Psoas muscle (tissue), 8 donors: Measurements from ENCODE around the gene ERBB2. TPM values are rescaled to one million over a fixed set of nuclear protein-coding genes. Genes with fewer than 3 reads are reported as not detected.

ENCODE experiments used
- ATAC-seq, 4 donors: fragments of 200-7000 bp; cut with Tn5 transposase; one replicate each; pipeline ENCODE4 v1.9.1; 2020; ENCODE audit warnings: moderate library complexity in 3 of 4, mild to moderate bottlenecking in 2 of 4
- DNase-seq, 2 donors: peaks; one replicate each; pipeline ENCODE4 v3.0.0-alpha.2; 2020
- H3K27ac ChIP-seq: fragments of 200-600 bp; one replicate; pipeline ENCODE4 v1.8.0; 2022
- H3K27me3 ChIP-seq, 3 donors: fragments of 200-600 bp in 1 of 3; one replicate each; pipeline versions ENCODE4 v1.6.1 to v1.8.0; 2013 to 2022; ENCODE audit warnings: low read length in 2 of 3, mild to moderate bottlenecking in 2 of 3, moderate library complexity in 1 of 3; ENCODE audit not compliant: insufficient read depth in 3 of 3
- H3K36me3 ChIP-seq, 2 donors: fragments of 200-600 bp in 1 of 2; one replicate each; pipeline versions ENCODE4 v1.6.1 to v1.8.0; 2013 to 2022; ENCODE audit warnings: low read depth in 1 of 2, mild to moderate bottlenecking in 1 of 2, moderate library complexity in 1 of 2; ENCODE audit not compliant: insufficient read depth in 1 of 2
- H3K4me1 ChIP-seq: fragments of 200-600 bp; one replicate; pipeline ENCODE4 v1.8.0; 2022
- H3K4me3 ChIP-seq: fragments of 200-600 bp; one replicate; pipeline ENCODE4 v1.8.0; 2022; ENCODE audit warnings: mild to moderate bottlenecking
- H3K9me3 ChIP-seq: fragments of 200-600 bp; one replicate; pipeline ENCODE4 v1.8.0; 2022
- WGBS, 3 donors: extraction: QIAGEN DNeasy Blood & Tissue Kit; methylation state at CpG; one replicate each; pipeline versions ENCODE4 v1.1.6 to v1.1.7; 2013; 5-methylcytosine and 5-hydroxymethylcytosine counted together
- intact Hi-C, 2 donors: fragments of 100-400 bp; cut with DNase I; formaldehyde crosslinking; loops; one replicate each; pipeline versions ENCODE4 v1.11.0 to v1.14.2; 2022
- polyA plus RNA-seq, 3 donors: library from polyadenylated mRNA; stranded (reverse); fragments of 200-250 nt; gene quantifications; one replicate each; pipeline ENCODE4 v1.2.3, GENCODE V29; 2013
- total RNA-seq, 4 donors: library from RNA; stranded (reverse); fragmentation: NEBNext Ultra II Directional in 2 of 4; extraction: Animal tissue kit (Norgen Biotek cat#: 25700) in 2 of 4; gene quantifications; one replicate each; pipeline versions ENCODE4 v1.2.1 to v1.2.4, GENCODE V29; 2021 to 2023
- TF ChIP-seq, protein P1 (sequence below): fragments of 200-600 bp; IDR thresholded peaks from one replicate; pipeline ENCODE4 v1.8.0; 2022; ENCODE audit warnings: antibody characterized with exemption
- donor health status: healthy with polysubstance abuse.
- donor health status: DM: no; HTN: no; CAD: no; lungs with moderate emphysema.
- donor health status: Bipolar disorder and iron deficiency.
- donor health status: healthy.
- donor health status: DM: yes; HTN: yes; CAD: no.
- donor health status: DM: no; HTN: no; CAD: no.
- donor health status: DM: no; HTN: no; CAD: no.
- donor health status: DM: yes; HTN: yes; CAD: no.

ERBB2 gene
- total and polyA plus RNA-seq, 7 donors = 4.0 to 24.9 (median 20.4) TPM

DNA sequence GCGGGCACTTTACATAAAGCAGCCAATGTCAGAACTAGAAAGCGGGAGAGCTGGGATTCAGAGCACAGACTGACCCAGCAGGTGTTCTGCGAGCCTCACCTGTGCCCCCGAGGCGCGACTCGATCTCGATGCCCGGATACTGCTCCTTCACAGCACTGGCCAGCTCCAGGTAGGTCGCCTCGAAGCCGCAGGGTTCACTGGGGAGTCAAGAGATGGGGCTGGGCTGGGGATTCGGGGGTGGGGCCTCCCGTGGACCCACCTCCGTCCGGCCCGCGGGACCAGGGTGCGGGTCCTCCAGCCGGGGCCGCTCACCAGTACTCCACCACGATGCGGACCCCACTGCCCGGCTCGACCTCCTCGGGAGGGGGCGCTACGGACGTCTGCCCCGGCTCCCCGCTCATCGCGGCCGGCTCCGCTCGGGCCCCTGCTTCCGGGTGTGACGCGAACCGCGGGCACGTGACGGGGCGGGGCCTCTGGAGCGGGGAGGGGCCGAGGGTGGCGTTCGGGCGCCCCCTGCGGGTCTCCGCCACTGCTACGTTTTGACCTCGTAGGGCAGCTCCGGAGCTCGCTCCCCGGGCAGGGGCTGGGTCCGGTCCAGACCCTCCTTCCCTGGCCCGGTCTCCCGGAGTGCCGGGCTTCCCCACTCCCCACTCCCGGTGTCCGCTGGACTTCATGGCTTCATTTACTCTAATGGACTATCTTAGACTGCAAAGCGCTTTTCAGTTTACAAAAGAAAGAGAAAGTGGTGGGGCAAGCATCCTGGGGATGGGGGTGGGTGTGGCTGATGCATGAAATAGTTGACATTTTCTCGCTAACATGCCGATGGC, 30.4 kb downstream of the ERBB2 start, which contains the start of gene MIEN1:
Gene MIEN1, minus strand, starts transcription at position 438 of the 827 bp plus-strand sequence. Its CDS starts 37 bp downstream, at position 401.
- peaks cover 8% of the 10 kb centered on the region for H3K4me1 ChIP-seq
- DNase-seq (peak; percentile 92 to 96), ATAC-seq (peak; percentile 97 to 99 (median 98))
- no peaks in the 10 kb centered on the region for H3K27me3 ChIP-seq
- intact Hi-C loops = loop anchor here (2.0 to 5.0 kb wide), 4 partner anchors 20 to 108 kb away; no protein-coding TSS in a partner anchor
- peaks cover 2 to 41% of the 10 kb centered on the region in 2 donors for H3K36me3 ChIP-seq
- H3K9me3 ChIP-seq = no peaks in the 10 kb centered on the region
- peak within 1 kb of the TSS; percentile 85 for H3K4me3 ChIP-seq
- peak within 1 kb of the TSS; percentile 89 for H3K27ac ChIP-seq
- 1 to 2% (median 1%) methylated on average over 42 to 65 of the region's 65 CpGs for WGBS, 3 donors
- TF ChIP-seq, protein P1, sequence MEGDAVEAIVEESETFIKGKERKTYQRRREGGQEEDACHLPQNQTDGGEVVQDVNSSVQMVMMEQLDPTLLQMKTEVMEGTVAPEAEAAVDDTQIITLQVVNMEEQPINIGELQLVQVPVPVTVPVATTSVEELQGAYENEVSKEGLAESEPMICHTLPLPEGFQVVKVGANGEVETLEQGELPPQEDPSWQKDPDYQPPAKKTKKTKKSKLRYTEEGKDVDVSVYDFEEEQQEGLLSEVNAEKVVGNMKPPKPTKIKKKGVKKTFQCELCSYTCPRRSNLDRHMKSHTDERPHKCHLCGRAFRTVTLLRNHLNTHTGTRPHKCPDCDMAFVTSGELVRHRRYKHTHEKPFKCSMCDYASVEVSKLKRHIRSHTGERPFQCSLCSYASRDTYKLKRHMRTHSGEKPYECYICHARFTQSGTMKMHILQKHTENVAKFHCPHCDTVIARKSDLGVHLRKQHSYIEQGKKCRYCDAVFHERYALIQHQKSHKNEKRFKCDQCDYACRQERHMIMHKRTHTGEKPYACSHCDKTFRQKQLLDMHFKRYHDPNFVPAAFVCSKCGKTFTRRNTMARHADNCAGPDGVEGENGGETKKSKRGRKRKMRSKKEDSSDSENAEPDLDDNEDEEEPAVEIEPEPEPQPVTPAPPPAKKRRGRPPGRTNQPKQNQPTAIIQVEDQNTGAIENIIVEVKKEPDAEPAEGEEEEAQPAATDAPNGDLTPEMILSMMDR = peak; percentile 92

DNA sequence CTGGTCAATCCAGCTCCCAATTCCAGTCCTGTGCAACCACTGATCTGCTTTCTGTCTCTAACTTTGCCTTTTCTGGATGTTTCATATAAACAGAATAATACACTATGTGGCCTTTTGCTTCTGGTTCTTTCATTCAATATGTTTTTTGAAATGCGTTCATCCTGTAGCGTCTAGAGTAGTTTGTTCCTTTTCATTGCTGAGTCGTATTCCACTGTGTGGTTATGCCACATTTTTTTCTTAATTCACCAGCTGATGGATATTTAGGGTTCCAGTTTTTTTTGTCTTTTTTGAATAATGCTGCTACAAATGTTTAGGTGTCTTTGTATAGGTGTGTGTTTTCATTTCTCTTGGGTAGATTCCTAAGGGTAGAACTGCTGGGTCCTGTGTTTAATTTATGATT, 32.7 kb downstream of the ERBB2 start:
- peaks cover 0 to 19% of the 10 kb centered on the region in 2 donors for H3K36me3 ChIP-seq
- peaks cover 2 to 13% (median 4%) of the 10 kb centered on the region in 3 donors for H3K27me3 ChIP-seq
- 93 to 95% (median 94%) methylated on average over 3 of the region's 3 CpGs for WGBS, 3 donors
- TF ChIP-seq, protein P1 = no peak
- no peak overlapping the region for H3K27ac ChIP-seq
- peaks cover 8% of the 10 kb centered on the region for H3K4me1 ChIP-seq
- intact Hi-C loops = loop anchor here (5.0 kb wide), 3 partner anchors 55 to 110 kb away; no protein-coding TSS in a partner anchor
- no peak for DNase-seq
- H3K9me3 ChIP-seq = no peaks in the 10 kb centered on the region
- no peak for ATAC-seq
- no peak overlapping the region for H3K4me3 ChIP-seq

DNA sequence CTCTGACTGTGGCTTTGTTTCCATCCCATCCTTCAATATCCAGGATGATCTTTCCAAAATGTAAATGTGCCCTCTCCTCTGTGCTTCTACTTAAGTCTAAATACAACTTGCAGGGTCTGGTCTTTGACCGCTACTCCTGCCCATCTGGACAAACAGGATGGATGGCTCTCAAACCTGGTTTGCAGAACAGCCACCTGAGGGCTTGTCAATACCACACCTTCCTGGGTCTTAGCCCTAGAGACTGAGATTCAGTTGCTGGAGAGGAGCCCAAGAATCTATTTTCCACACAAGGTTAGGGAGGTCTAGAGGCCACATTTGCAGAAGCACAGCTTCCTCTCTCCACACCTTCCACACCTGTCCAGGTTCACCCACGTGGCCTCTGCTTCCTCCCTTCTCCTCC, 36.0 kb downstream of the ERBB2 start:
- Histone ChIP-seq H3K9me3 (no peaks in the 10 kb centered on the region), H3K27me3 (peaks cover 4 to 46% (median 20%) of the 10 kb centered on the region in 3 donors), H3K27ac (no peak overlapping the region), H3K36me3 (no peaks in the 10 kb centered on the region), H3K4me3 (no peak overlapping the region), H3K4me1 (peaks cover 12% of the 10 kb centered on the region)
- ATAC-seq (no peak), DNase-seq (no peak)
- TF ChIP-seq, protein P1 = no peak
- 59 to 66% (median 64%) methylated on average over 2 of the region's 2 CpGs for WGBS, 3 donors
- intact Hi-C loops = no loop called here

DNA sequence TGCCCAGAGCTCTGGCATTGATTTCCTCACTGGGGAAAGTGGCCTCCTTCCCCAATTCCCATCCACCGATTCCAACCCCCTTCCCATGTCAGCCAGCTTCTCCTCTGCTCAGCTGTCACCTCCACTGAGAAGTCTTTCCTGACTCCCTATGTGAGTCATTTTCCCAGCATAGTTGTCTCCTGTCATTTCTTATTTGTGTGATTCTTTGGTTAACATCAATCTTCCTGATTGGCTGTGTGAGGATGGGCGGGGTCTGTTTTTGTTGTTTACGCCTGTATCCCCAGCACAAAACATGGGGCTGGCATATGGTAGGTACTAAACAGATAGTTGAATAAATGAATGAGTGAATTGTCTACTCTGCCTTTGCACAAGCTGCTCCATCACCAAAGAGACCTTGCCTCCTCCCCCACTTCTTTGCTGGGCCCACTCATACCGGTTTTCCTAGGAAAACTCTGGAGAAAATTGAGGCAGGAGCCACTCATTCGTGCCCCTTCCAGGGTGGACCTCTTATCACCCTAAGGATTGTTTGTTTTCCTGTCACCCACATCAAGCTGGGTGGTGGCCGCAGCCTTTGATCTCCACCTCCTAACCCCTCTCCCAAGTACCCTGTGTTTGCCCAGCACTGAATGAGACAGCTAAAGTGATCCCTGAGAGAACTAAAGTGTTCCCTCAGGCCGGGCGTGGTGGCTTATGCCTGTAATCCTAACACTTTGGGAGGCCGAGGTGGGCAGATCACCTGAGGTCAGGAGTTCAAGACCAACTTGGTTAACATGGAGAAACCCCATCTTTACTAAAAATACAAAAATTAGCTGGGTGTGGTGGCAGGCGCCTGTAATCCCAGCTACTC, 36.7 kb downstream of the ERBB2 start:
- H3K9me3 ChIP-seq = no peaks in the 10 kb centered on the region
- peaks cover 12% of the 10 kb centered on the region for H3K4me1 ChIP-seq
- TF ChIP-seq, protein P1 = no peak
- H3K36me3 ChIP-seq = no peaks in the 10 kb centered on the region
- no peak overlapping the region for H3K4me3 ChIP-seq
- WGBS, 3 donors = 78 to 79% (median 78%) methylated on average over 10 of the region's 10 CpGs
- intact Hi-C loops = no loop called here
- DNase-seq = no peak
- no peak overlapping the region for H3K27ac ChIP-seq
- ATAC-seq = no peak
- peaks cover 4 to 52% (median 23%) of the 10 kb centered on the region in 3 donors for H3K27me3 ChIP-seq
